Fibroblast of skin of scalp (primary cell): ENCODE data around the gene SERPINA7. TPM values are rescaled to one million over a fixed set of nuclear protein-coding genes. Genes with fewer than 3 reads are reported as not detected.
"Not testable (repeated sequence)": the region's sequence is repeated elsewhere in the genome, so short reads cannot be mapped to it uniquely, and the experiment has no call there.

Source experiments
- DNase-seq: peaks from one replicate; pipeline ENCODE4 v3.0.0-alpha.2; 2013
- polyA plus RNA-seq, 2 experiments: library from polyadenylated mRNA; unstranded; fragments of 120-200 nt; gene quantifications; one replicate each; pipeline ENCODE4 v1.2.1, GENCODE V29; 2013; ENCODE audit not compliant: insufficient read length in 2 of 2

SERPINA7 gene
- polyA plus RNA-seq (2013, experiment 1 of 2; ENCODE audit: insufficient read length), result not detected
- not detected for polyA plus RNA-seq (2013, experiment 2 of 2; ENCODE audit: insufficient read length)

- DNase-seq, result no peak
These were observed at the start of gene SERPINA7 for GRCh38 chrX:106038625-106039024. SERPINA7 (minus strand) TSS chrX:106038727; CDS start chrX:106037058, 1,669 bp downstream.

GRCh38 chrX:106069048-106069447, 30.5 kb upstream of the SERPINA7 start:
- DNase-seq, result no peak

- DNase-seq, result no peak
These were observed 11.5 kb upstream of the SERPINA7 start for GRCh38 chrX:106050054-106050453.

- DNase-seq, result no peak
These were observed 3.8 kb upstream of the SERPINA7 start for GRCh38 chrX:106042296-106042695.

GRCh38 chrX:106040861-106041260, 2.3 kb upstream of the SERPINA7 start:
- DNase-seq, result no peak

- no peak for DNase-seq
These were observed 1.4 kb upstream of the SERPINA7 start for GRCh38 chrX:106039920-106040319.

- no peak for DNase-seq
These were observed 573 bp downstream of the SERPINA7 start for GRCh38 chrX:106037835-106038473.

- DNase-seq, result no peak
These were observed 1.8 kb downstream of the SERPINA7 start for GRCh38 chrX:106036716-106037115.

- no peak for DNase-seq
These were observed 3.5 kb downstream of the SERPINA7 start for GRCh38 chrX:106035064-106035463.

- DNase-seq, result no peak
These were observed 14.6 kb downstream of the SERPINA7 start for GRCh38 chrX:106023947-106024346.

- no peak for DNase-seq
These were observed 16.3 kb downstream of the SERPINA7 start for GRCh38 chrX:106022238-106022637.

GRCh38 chrX:106014119-106014775, 24.3 kb downstream of the SERPINA7 start:
- DNase-seq, result no peak

- no peak for DNase-seq
These were observed 29.4 kb downstream of the SERPINA7 start for GRCh38 chrX:106009145-106009544.

- no peak for DNase-seq
These were observed 30.7 kb downstream of the SERPINA7 start for GRCh38 chrX:106007815-106008214.

- DNase-seq, result no peak
These were observed 32.8 kb downstream of the SERPINA7 start for GRCh38 chrX:106005684-106006083.

- not testable (repeated sequence) for DNase-seq
These were observed 37.9 kb downstream of the SERPINA7 start for GRCh38 chrX:106000609-106001008.

- no peak for DNase-seq
These were observed 38.3 kb downstream of the SERPINA7 start for GRCh38 chrX:106000203-106000602.

- no peak for DNase-seq
These were observed 39.2 kb downstream of the SERPINA7 start for GRCh38 chrX:105999294-105999693.

GRCh38 chrX:105988487-105988886, 50.0 kb downstream of the SERPINA7 start:
- DNase-seq, result not testable (repeated sequence)
